HG02943 (cell line): Measurements from ENCODE around the gene MYORG.
"Not testable (repeated sequence)": the region's sequence is repeated elsewhere in the genome, so short reads cannot be mapped to it uniquely, and the experiment has no call there.

Source experiments
- ATAC-seq: cut with Tn5 transposase; IDR thresholded peaks from one replicate; pipeline ENCODE4 v1.9.1; 2021; ENCODE audit warnings: mild to moderate bottlenecking, low read depth, moderate library complexity; ENCODE audit not compliant: unreplicated experiment

Gene MYORG

GRCh38 chr9:34370970-34371880 lies 5.5 kb downstream of the MYORG start:
- ATAC-seq, result no peak

GRCh38 chr9:34370335-34370969 lies 6.2 kb downstream of the MYORG start:
- no peak for ATAC-seq

GRCh38 chr9:34369636-34370035 lies 7.1 kb downstream of the MYORG start:
- no peak for ATAC-seq

GRCh38 chr9:34368796-34369195 lies 7.9 kb downstream of the MYORG start:
- not testable (repeated sequence) for ATAC-seq

GRCh38 chr9:34367751-34368410 lies 8.8 kb downstream of the MYORG start:
- not testable (repeated sequence) for ATAC-seq

- ATAC-seq, result no peak
Measured at GRCh38 chr9:34366365-34366764, 10.3 kb downstream of the MYORG start.

GRCh38 chr9:34365282-34365681 lies 11.4 kb downstream of the MYORG start:
- ATAC-seq, result no peak

- ATAC-seq, result no peak
Measured at GRCh38 chr9:34363619-34364351, 12.9 kb downstream of the MYORG start.

GRCh38 chr9:34362614-34363214 lies 14.0 kb downstream of the MYORG start:
- ATAC-seq, result no peak

GRCh38 chr9:34352957-34353356 lies 23.7 kb downstream of the MYORG start:
- not testable (repeated sequence) for ATAC-seq

GRCh38 chr9:34352122-34352652 lies 24.5 kb downstream of the MYORG start:
- ATAC-seq, result not testable (repeated sequence)

GRCh38 chr9:34349324-34349723 lies 27.4 kb downstream of the MYORG start:
- ATAC-seq, result no peak

GRCh38 chr9:34347800-34348158 lies 28.9 kb downstream of the MYORG start:
- ATAC-seq, result no peak

GRCh38 chr9:34346873-34347799 lies 29.6 kb downstream of the MYORG start:
- ATAC-seq, result no peak

- no peak for ATAC-seq
Measured at GRCh38 chr9:34343605-34344004, 33.1 kb downstream of the MYORG start.

GRCh38 chr9:34343090-34343489 lies 33.6 kb downstream of the MYORG start:
- ATAC-seq, result no peak

- ATAC-seq, result no peak
Measured at GRCh38 chr9:34341659-34342295, 34.9 kb downstream of the MYORG start.

- ATAC-seq, result no peak
Measured at GRCh38 chr9:34338665-34339385, 37.9 kb downstream of the MYORG start.
